Heart left ventricle (tissue), 16 donors: ENCODE measurements around the gene TSPAN6. TPM values are rescaled to one million over a fixed set of nuclear protein-coding genes. Genes with fewer than 3 reads are reported as not detected.

ENCODE experiments used
- ATAC-seq, 4 donors: fragments of 200-7000 bp; cut with Tn5 transposase; one replicate each; pipeline ENCODE4 v1.9.1; 2020 to 2022; ENCODE audit warnings: moderate library complexity in 4 of 4, mild to moderate bottlenecking in 3 of 4, moderate number of reproducible peaks in 1 of 4
- DNase-seq, 5 donors: peaks; one replicate each; pipeline ENCODE4 v3.0.0-alpha.2; 2020
- H3K27ac ChIP-seq, 12 donors: fragments of 200-600 bp; sonication (generic) in 4 of 12; one replicate each; pipeline versions ENCODE4 v1.5.0 to v1.8.0; 2016 to 2022; ENCODE audit warnings: mild to moderate bottlenecking in 2 of 12
- H3K27me3 ChIP-seq, 9 donors: fragments of 200-600 bp; sonication (generic) in 2 of 9; one replicate each; pipeline versions ENCODE4 v1.5.1 to v1.8.0; 2016 to 2022; ENCODE audit warnings: mild to moderate bottlenecking in 3 of 9
- H3K36me3 ChIP-seq, 9 donors: fragments of 200-600 bp; sonication (generic) in 2 of 9; one replicate each; pipeline versions ENCODE4 v1.5.0 to v1.8.0; 2018 to 2022; ENCODE audit warnings: mild to moderate bottlenecking in 2 of 9
- H3K4me1 ChIP-seq, 12 donors: fragments of 200-600 bp; sonication (generic) in 4 of 12; one replicate each; pipeline versions ENCODE4 v1.5.0 to v1.8.0; 2016 to 2022; ENCODE audit warnings: mild to moderate bottlenecking in 3 of 12
- H3K4me3 ChIP-seq, 12 donors: fragments of 200-600 bp; sonication (generic) in 4 of 12; one replicate each; pipeline versions ENCODE4 v1.5.0 to v1.8.0; 2017 to 2022; ENCODE audit warnings: mild to moderate bottlenecking in 9 of 12, moderate library complexity in 4 of 12
- H3K9me3 ChIP-seq, 12 donors: fragments of 200-600 bp; sonication (generic) in 4 of 12; one replicate each; pipeline versions ENCODE4 v1.5.0 to v1.8.0; 2016 to 2022; ENCODE audit warnings: mild to moderate bottlenecking in 1 of 12
- POLR2A ChIP-seq, 2 donors: fragments of 450-650 bp; IDR thresholded peaks; one replicate each; pipeline ENCODE4 v1.6.1; 2017; ENCODE audit warnings: antibody characterized with exemption in 2 of 2, mild to moderate bottlenecking in 2 of 2, moderate library complexity in 2 of 2
- WGBS, 4 donors: extraction: QIAGEN DNeasy Blood & Tissue Kit in 2 of 4; methylation state at CpG; one replicate each; pipeline versions ENCODE4 v1.1.5 to v1.1.7; 2013 to 2018; 5-methylcytosine and 5-hydroxymethylcytosine counted together
- intact Hi-C, 10 donors: fragments of 100-400 bp; cut with DNase I; formaldehyde crosslinking; loops; one replicate each; pipeline versions ENCODE4 v1.11.1 to v1.14.2; 2022
- polyA plus RNA-seq, 2 donors: library from polyadenylated mRNA; stranded (reverse); fragments of 200-250 nt; gene quantifications; one replicate each; pipeline ENCODE4 v1.2.3, GENCODE V29; 2013
- total RNA-seq, 9 donors: library from RNA; depleted of rRNA in 2 of 9; stranded (reverse); fragments of >200 nt in 2 of 9; fragmentation: NEBNext Ultra II Directional in 3 of 9; extraction: Animal tissue kit (Norgen Biotek cat#: 25700) in 3 of 9; gene quantifications; one replicate each; pipeline versions ENCODE4 v1.1.0 to v1.2.4, GENCODE V29; 2016 to 2023
- TF ChIP-seq, protein P1 (sequence below), 12 donors: fragments of 200-600 bp; sonication (generic) in 4 of 12; IDR thresholded peaks; one replicate each; pipeline versions ENCODE4 v1.5.0 to v1.8.0; 2018 to 2022; ENCODE audit warnings: antibody characterized with exemption in 12 of 12, mild to moderate bottlenecking in 5 of 12
- donor health status: ischemic (EF 13 %, LVEDD 7.1; RV severe dilation, severe dysfunction).
- donor health status: healthy with polysubstance abuse.
- donor health status: DM: no; HTN: yes; CAD: no.
- donor health status: DM: no; HTN: no; CAD: no.
- donor health status: ischemic (EF 25% LVEDD 6.9; RV normal size, moderate dysfunction).
- donor health status: ischemic (EF 25% LVEDD 5.7; RV mildly dilated, moderate dysfunction).
- donor health status: healthy.
- donor health status: DM: yes; HTN: yes; CAD: no.
- donor health status: ischemic (EF 35%, LVEDD 5.7; RV mildly dilated, moderate dysfunction).
- donor health status: nonischemic (EF 11% LVEDD 7.7; RV severe dilation, severe dysfunction).
- donor health status: DM: yes; HTN: yes; CAD: no.
- donor health status: PGD.
- donor health status: ischemic (EF 29% LVEDD 5.4; RV normal size, mild dysfunction).
- donor health status: nonischemic (EF 23%, LVEDD 6.1; RV moderate dilation, normal function).

TSPAN6 gene
- total and polyA plus RNA-seq, 11 donors, result 3.2 to 9.0 (median 5.3) TPM

DNA sequence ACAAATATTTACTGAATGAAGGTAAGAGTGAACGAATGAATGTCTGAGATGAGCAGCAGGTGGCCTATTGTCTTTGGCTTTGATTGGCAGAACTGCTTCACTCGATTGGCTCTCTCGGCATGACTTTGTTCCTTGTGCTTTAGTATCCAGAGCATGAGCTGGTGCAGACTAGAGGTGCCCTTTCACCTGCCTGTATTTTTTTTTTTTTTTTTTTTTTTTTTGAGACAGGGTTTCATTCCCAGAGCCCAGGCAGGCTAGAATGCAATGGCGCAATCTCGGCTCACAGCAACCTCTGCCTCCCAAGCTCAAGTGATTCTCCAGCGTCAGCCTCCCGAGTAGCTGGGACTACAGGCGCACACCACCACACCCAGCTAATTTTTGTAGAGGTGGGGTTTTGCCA lies 46.3 kb upstream of the TSPAN6 start:
- TF ChIP-seq, protein P1, sequence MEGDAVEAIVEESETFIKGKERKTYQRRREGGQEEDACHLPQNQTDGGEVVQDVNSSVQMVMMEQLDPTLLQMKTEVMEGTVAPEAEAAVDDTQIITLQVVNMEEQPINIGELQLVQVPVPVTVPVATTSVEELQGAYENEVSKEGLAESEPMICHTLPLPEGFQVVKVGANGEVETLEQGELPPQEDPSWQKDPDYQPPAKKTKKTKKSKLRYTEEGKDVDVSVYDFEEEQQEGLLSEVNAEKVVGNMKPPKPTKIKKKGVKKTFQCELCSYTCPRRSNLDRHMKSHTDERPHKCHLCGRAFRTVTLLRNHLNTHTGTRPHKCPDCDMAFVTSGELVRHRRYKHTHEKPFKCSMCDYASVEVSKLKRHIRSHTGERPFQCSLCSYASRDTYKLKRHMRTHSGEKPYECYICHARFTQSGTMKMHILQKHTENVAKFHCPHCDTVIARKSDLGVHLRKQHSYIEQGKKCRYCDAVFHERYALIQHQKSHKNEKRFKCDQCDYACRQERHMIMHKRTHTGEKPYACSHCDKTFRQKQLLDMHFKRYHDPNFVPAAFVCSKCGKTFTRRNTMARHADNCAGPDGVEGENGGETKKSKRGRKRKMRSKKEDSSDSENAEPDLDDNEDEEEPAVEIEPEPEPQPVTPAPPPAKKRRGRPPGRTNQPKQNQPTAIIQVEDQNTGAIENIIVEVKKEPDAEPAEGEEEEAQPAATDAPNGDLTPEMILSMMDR (IDR thresholded peaks at IDR 0.05), result no peak
- no peak for TF ChIP-seq POLR2A (IDR thresholded peaks at IDR 0.05)
- WGBS, 4 donors, result 88 to 98% (median 94%) methylated on average over 7 to 8 of the region's 8 CpGs
- H3K27ac ChIP-seq, result no peak overlapping the region
- no peak overlapping the region for H3K4me3 ChIP-seq
- peaks cover 0 to 6% (median 0%) of the 10 kb centered on the region in 9 donors for H3K36me3 ChIP-seq
- ATAC-seq, result no peak
- no peaks in the 10 kb centered on the region for H3K9me3 ChIP-seq
- H3K27me3 ChIP-seq, result peaks cover 0 to 33% (median 0%) of the 10 kb centered on the region in 9 donors
- H3K4me1 ChIP-seq, result no peaks in the 10 kb centered on the region
- DNase-seq, result no peak
- intact Hi-C loops, result loop anchor here in 4 of 10 donors (5.0 to 10.0 kb wide), 3 partner anchors 522 to 604 kb away; no protein-coding TSS in a partner anchor

DNA sequence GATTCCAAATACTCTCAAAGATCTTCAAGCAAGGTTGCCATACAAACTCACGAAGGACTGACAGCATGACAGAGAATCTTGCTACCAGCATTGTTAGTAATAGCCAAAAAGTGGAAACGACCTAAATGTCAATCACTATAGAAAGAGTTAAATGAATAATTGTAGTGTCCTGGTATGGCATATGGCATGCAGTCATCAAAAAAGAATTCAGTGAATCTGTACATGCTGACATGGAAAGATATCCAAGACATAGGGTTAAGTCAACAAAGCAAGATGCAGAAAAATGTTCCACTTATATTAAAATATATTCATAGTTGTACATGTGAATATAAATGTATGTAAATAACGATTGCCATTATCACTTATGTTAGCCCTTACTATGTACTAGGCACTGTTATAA lies 45.0 kb upstream of the TSPAN6 start:
- Histone ChIP-seq H3K27ac (no peak overlapping the region), H3K4me3 (no peak overlapping the region), H3K27me3 (peaks cover 0 to 40% (median 0%) of the 10 kb centered on the region in 9 donors), H3K36me3 (peaks cover 0 to 5% (median 0%) of the 10 kb centered on the region in 9 donors), H3K4me1 (no peaks in the 10 kb centered on the region), H3K9me3 (no peaks in the 10 kb centered on the region)
- intact Hi-C loops, result loop anchor here in 4 of 10 donors (5.0 to 10.0 kb wide), 3 partner anchors 523 to 606 kb away; no protein-coding TSS in a partner anchor
- no peak for ATAC-seq
- DNase-seq, result no peak
- no peak for TF ChIP-seq POLR2A (IDR thresholded peaks at IDR 0.05)
- TF ChIP-seq, protein P1 (IDR thresholded peaks at IDR 0.05), result no peak
- WGBS, 4 donors, result 54 to 85% (median 72%) methylated on average over 3 of the region's 3 CpGs

DNA sequence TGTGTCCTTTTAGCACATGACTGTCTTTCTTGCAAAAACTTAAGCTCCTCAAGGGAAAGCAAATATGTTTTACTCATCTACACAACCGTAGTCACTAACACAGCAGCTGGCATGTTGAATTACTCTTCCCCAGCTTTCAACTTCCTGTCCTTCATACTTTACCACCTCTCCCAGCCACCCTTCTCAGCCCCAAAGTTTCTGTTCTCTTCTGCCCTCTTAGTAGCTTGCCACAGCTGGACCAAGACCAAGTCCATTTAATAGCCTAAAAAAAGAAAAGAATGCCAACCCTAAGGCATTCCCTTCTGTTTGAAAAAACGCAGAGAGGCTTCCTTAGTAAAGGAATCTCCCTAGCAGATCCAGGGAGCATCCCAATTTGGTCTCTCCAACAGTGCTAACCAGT lies 44.1 kb upstream of the TSPAN6 start:
- Histone ChIP-seq H3K27ac (no peak overlapping the region), H3K9me3 (no peaks in the 10 kb centered on the region), H3K27me3 (peaks cover 0 to 47% (median 0%) of the 10 kb centered on the region in 9 donors), H3K36me3 (no peaks in the 10 kb centered on the region), H3K4me3 (no peak overlapping the region), H3K4me1 (no peaks in the 10 kb centered on the region)
- ATAC-seq (no peak), DNase-seq (no peak)
- intact Hi-C loops, result loop anchor here in 4 of 10 donors (5.0 to 10.0 kb wide), 3 partner anchors 524 to 607 kb away; no protein-coding TSS in a partner anchor
- 24 to 52% (median 33%) methylated on average over 2 of the region's 2 CpGs for WGBS, 4 donors
- TF ChIP-seq, protein P1 (IDR thresholded peaks at IDR 0.05), result no peak
- TF ChIP-seq POLR2A (IDR thresholded peaks at IDR 0.05), result no peak

DNA sequence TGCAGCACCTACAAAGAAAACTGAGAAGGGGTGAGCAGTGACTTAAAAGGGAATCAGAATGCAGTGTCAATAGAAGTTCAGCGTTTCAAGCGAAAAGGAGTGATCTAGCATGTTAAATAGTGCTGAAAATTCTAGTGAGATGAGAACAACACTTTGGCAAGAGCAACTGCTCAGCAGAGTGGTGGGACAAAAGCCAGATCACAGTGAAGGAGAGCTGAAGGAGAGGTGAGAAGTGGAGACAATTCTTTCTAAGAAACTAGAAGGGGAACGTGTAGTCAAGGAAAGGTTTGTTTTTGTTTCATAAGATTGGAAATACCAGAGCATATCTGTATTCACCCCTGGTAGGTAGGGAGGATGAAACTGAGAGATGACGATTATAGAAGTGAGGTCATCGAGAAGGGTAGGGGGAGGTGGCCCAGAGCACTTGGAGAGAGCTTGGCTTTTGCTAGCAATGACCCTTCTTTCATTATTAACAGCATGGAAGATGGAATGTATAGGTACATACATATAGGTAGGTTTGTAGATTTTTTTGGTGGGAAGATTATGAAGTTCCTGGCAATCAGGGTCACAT lies 41.1 kb upstream of the TSPAN6 start:
- H3K4me3 ChIP-seq, result no peak overlapping the region
- no peak for ATAC-seq
- 44 to 55% (median 52%) methylated on average over 5 of the region's 5 CpGs for WGBS, 4 donors
- peaks cover 0 to 57% (median 0%) of the 10 kb centered on the region in 9 donors for H3K27me3 ChIP-seq
- no peak for DNase-seq
- no peak for TF ChIP-seq POLR2A (IDR thresholded peaks at IDR 0.05)
- TF ChIP-seq, protein P1 (IDR thresholded peaks at IDR 0.05), result no peak
- intact Hi-C loops, result loop anchor here in 2 of 10 donors (10.0 kb wide), 2 partner anchors 527 to 607 kb away; no protein-coding TSS in a partner anchor
- H3K9me3 ChIP-seq, result no peaks in the 10 kb centered on the region
- no peaks in the 10 kb centered on the region for H3K36me3 ChIP-seq
- peaks cover 0 to 11% (median 0%) of the 10 kb centered on the region in 12 donors for H3K4me1 ChIP-seq
- H3K27ac ChIP-seq, result no peak overlapping the region
